K562 (cell line): ENCODE measurements around the gene IL4I1. TPM values are rescaled to one million over a fixed set of nuclear protein-coding genes. Genes with fewer than 3 reads are reported as not detected.

Experiments
- ATF3 ChIP-seq, 2 experiments: fragments of 450-650 bp in 1 of 2; sonication (generic) in 1 of 2; formaldehyde crosslinking in 1 of 2; IDR thresholded peaks in 1 of 2; conservative IDR thresholded peaks in 1 of 2; 2 replicates each; pipeline versions ENCODE4 v1.6.1 to v1.8.1; 2016 to 2023; ENCODE audit warnings: mild to moderate bottlenecking in 2 of 2, moderate library complexity in 2 of 2, inconsistent platforms in 1 of 2, missing genetic modification reagents in 1 of 2
- BCOR ChIP-seq: fragments of 450-650 bp; IDR thresholded peaks from 2 replicates; pipeline ENCODE4 v1.6.1; 2016
- CCNT2 ChIP-seq: IDR thresholded peaks from 2 replicates; pipeline ENCODE4 v1.6.1; 2011; ENCODE audit warnings: borderline replicate concordance, low read depth, mild to moderate bottlenecking, moderate library complexity, mixed read lengths, low read length; ENCODE audit not compliant: insufficient read length; ENCODE audit errors: extremely low read depth
- CEBPG ChIP-seq, 3 experiments: fragments of 200-800 bp in 1 of 3; sonication (Bioruptor generic) in 1 of 3; sonication (generic) in 1 of 3; formaldehyde crosslinking in 1 of 3; IDR thresholded peaks in 2 of 3; conservative IDR thresholded peaks in 1 of 3; 2 replicates each; pipeline versions ENCODE4 v1.6.1 to v1.8.0; 2016 to 2022; ENCODE audit warnings: missing compliant biosample characterization in 2 of 3, missing genetic modification characterization in 2 of 3, mild to moderate bottlenecking in 1 of 3, missing genetic modification reagents in 1 of 3
- CTCFL ChIP-seq: IDR thresholded peaks from 2 replicates; pipeline ENCODE4 v1.6.1; 2011; ENCODE audit warnings: borderline replicate concordance, low read depth, mild to moderate bottlenecking, moderate library complexity, low read length; ENCODE audit not compliant: insufficient read depth, poor library complexity, severe bottlenecking
- E2F1 ChIP-seq: sonication (generic); formaldehyde crosslinking; IDR thresholded peaks from 2 replicates; pipeline ENCODE4 v1.8.1; 2023; ENCODE audit warnings: mild to moderate bottlenecking, missing genetic modification reagents, moderate library complexity
- EZH2 ChIP-seq: IDR thresholded peaks from 2 replicates; pipeline ENCODE4 v1.6.1; 2012; ENCODE audit warnings: low read depth, mild to moderate bottlenecking, inconsistent platforms, low read length, borderline replicate concordance
- FOXA3 ChIP-seq, 2 experiments: fragments of 450-650 bp in 1 of 2; sonication (generic) in 1 of 2; formaldehyde crosslinking; IDR thresholded peaks in 1 of 2; conservative IDR thresholded peaks in 1 of 2; 2 replicates each; pipeline versions ENCODE4 v1.4.0 to v1.8.0; 2020 to 2022; ENCODE audit warnings: mild to moderate bottlenecking in 2 of 2, missing genetic modification reagents in 1 of 2
- IRF1 ChIP-seq: sonication (generic); formaldehyde crosslinking; IDR thresholded peaks from 2 replicates; pipeline ENCODE4 v1.8.0; 2022; ENCODE audit warnings: missing genetic modification reagents, mild to moderate bottlenecking, borderline replicate concordance
- KDM2B ChIP-seq: fragments of 250-450 bp; sonication (Bioruptor Pico); IDR thresholded peaks from 2 replicates; pipeline ENCODE4 v1.8.0; 2021; ENCODE audit warnings: mild to moderate bottlenecking, moderate library complexity
- MAFF ChIP-seq: IDR thresholded peaks from 2 replicates; pipeline ENCODE4 v1.6.1; 2012; ENCODE audit warnings: low read length, improper control_type of control experiment
- PCBP1 ChIP-seq: fragments of 200-400 bp; formaldehyde crosslinking; IDR thresholded peaks from 2 replicates; pipeline ENCODE4 v1.6.1; 2018; ENCODE audit warnings: mild to moderate bottlenecking, low read depth, low read length; ENCODE audit not compliant: poor library complexity, severe bottlenecking
- POLR3A ChIP-seq: IDR thresholded peaks from 2 replicates; pipeline ENCODE4 v1.6.1; 2011; ENCODE audit warnings: borderline replicate concordance, mild to moderate bottlenecking, moderate library complexity; ENCODE audit not compliant: insufficient read length, insufficient read depth; ENCODE audit errors: extremely low read depth
- SMARCA5 ChIP-seq: fragments of 450-650 bp; IDR thresholded peaks from 2 replicates; pipeline ENCODE4 v1.6.1; 2016
- TRIM28 ChIP-seq: fragments of 450-650 bp; IDR thresholded peaks from 2 replicates; pipeline ENCODE4 v1.6.1; 2017
- ZNF24 ChIP-seq: fragments of 450-650 bp; IDR thresholded peaks from 2 replicates; pipeline ENCODE4 v1.6.1; 2016
- polyA plus RNA-seq, 8 experiments: library from polyadenylated mRNA; depleted of rRNA in 4 of 8; stranded (reverse) in 5 of 8; unstranded in 3 of 8; fragments of >200 nt; fragmentation: Nextera tagmentation in 2 of 8; fragmentation: Illumina TruSeq in 1 of 8; extraction: Ambion mirVana in 2 of 8; extraction: Trizol in 1 of 8; gene quantifications; 2 replicates each; pipeline versions ENCODE4 v1.2.1 to v1.2.3, GENCODE V29; 2011 to 2014; ENCODE audit warnings: inconsistent platforms in 1 of 8, missing spikeins in 1 of 8
- total RNA-seq, 7 experiments: library from RNA; depleted of rRNA in 6 of 7; stranded (reverse); fragments of >200 nt in 6 of 7; fragmentation: Illumina TruSeq in 2 of 7; extraction: Trizol in 2 of 7; gene quantifications; 2 replicates each; pipeline versions ENCODE4 v1.2.1 to v1.2.3, GENCODE V29; 2011 to 2021; ENCODE audit warnings: low replicate concordance in 1 of 7

The IL4I1 gene
- total and polyA plus RNA-seq, 9 of the 15 experiments (the other 6 are each of a cell fraction or from before 2014, with no cell fraction given): 0.06 to 0.95 (median 0.43) TPM; not detected in 2

- peak; percentile 89 for TF ChIP-seq CTCFL
- TF ChIP-seq E2F1: peak; percentile 99
- peak; percentile 84 for TF ChIP-seq BCOR
- TF ChIP-seq ATF3 (IDR thresholded peaks at IDR 0.05): no peak
- peak; percentile 99 for TF ChIP-seq ATF3 (CRISPR knock-in tag; conservative IDR thresholded peaks at IDR 0.05)
- TF ChIP-seq IRF1: peak; percentile 99
- no peak for TF ChIP-seq MAFF
- TF ChIP-seq PCBP1: peak; percentile 23
- peak; percentile 82 for TF ChIP-seq CEBPG (CRISPR knock-in tag; IDR thresholded peaks at IDR 0.05)
- no peak for TF ChIP-seq CEBPG (tag; conservative IDR thresholded peaks at IDR 0.05 in 1 of 2, IDR thresholded peaks at IDR 0.05 in 1 of 2)
- no peak for TF ChIP-seq EZH2
- peak; percentile 38; the same call in 1 of the 2 replicates for TF ChIP-seq TRIM28
- TF ChIP-seq SMARCA5: peak; percentile 54; the same call in 1 of the 2 replicates
- TF ChIP-seq KDM2B (CRISPR knock-in tag): peak; percentile 99
- no peak for TF ChIP-seq POLR3A
- peak; percentile 82 for TF ChIP-seq CCNT2
- peak in 1 of 2 experiments; percentile 96; a peak in 2 of 4 replicates for TF ChIP-seq FOXA3 (CRISPR knock-in tag; conservative IDR thresholded peaks at IDR 0.05 in 1 of 2, IDR thresholded peaks at IDR 0.05 in 1 of 2)
- TF ChIP-seq ZNF24: peak; percentile 81; the same call in 1 of the 2 replicates
These were observed 6.9 kb downstream of the IL4I1 start (continued) for GRCh38 chr19:49889687-49890348.
